ENCODE results near the gene ANXA9. TPM values are rescaled to one million over a fixed set of nuclear protein-coding genes. Genes with fewer than 3 reads are reported as not detected.

Gene ANXA9
- total RNA-seq, 1 donor from 2014 or later = not detected

DNA sequence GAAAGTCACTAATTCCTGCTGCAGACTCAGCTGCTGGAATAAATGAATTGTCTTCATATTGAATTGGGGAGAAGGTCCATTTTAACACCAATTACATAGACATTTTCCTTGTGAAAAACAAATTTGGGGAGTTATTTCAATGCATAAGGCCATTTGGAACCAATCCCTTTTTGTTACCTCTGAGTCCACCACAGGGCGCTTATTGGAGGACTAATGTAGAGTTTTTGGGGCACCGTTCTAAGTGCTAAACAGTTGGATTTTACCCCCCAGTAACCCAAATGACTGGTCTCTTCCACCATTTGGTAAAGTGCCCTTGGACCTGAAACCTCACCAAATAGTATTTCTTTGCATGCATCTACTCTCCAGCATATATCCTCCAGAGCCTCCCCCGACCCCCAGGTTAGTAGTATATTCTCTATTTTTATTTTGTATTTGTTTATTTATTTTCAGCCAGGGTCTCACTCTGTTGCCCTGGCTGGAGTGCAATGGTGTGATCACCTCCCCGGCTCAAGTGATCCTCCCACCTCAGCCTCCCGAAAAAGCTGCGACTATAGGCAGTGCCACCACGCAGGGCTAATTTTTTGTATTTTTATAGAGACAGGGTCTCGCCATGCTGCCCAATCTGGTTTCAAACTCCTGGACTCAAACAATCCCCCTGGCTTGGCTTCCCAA, 27.7 kb downstream of the ANXA9 start:
- Mint-ChIP-seq H3K27ac (ENCODE audit: unreplicated experiment) (no peak overlapping the region), H3K4me3 (ENCODE audit: unreplicated experiment) (peak overlapping the region; percentile 95), H3K27me3 (ENCODE audit: low read depth, unreplicated experiment) (no peaks in the 10 kb centered on the region), H3K36me3 (ENCODE audit: low read depth, unreplicated experiment) (peaks cover 1% of the 10 kb centered on the region), H3K9me3 (ENCODE audit: unreplicated experiment) (no peaks in the 10 kb centered on the region), H3K4me1 (ENCODE audit: low read depth, unreplicated experiment) (peaks cover 37% of the 10 kb centered on the region)
- peaks cover 50% of the 10 kb centered on the region for H3K4me1 ChIP-seq (ENCODE audit: insufficient read depth, low read length)
- H3K36me3 ChIP-seq (ENCODE audit: insufficient read depth, low read length) = no peaks in the 10 kb centered on the region
- TF ChIP-seq CTCF (IDR thresholded peaks at IDR 0.05; ENCODE audit: insufficient read depth, low read depth, low read length) = no peak
- TF ChIP-seq EZH2 (IDR thresholded peaks at IDR 0.05; ENCODE audit: insufficient read depth, low read length) = no peak
- peak overlapping the region; percentile 85 for H3K27ac ChIP-seq (ENCODE audit: low read depth, low read length)
- H3K4me2 ChIP-seq (ENCODE audit: low read length) = peak overlapping the region; percentile 99
- no peak overlapping the region for H2AFZ ChIP-seq (ENCODE audit: low read depth, low read length)
- no peaks in the 10 kb centered on the region for H4K20me1 ChIP-seq (ENCODE audit: insufficient read depth, low read length)
- DNase-seq (ENCODE audit: low read depth) (no peak), FAIRE-seq (no peak)
- no peaks in the 10 kb centered on the region for H3K9me3 ChIP-seq (ENCODE audit: insufficient read depth, low read depth, low read length)
- H3K27me3 ChIP-seq (ENCODE audit: insufficient read depth, low read length) = no peaks in the 10 kb centered on the region
- peak overlapping the region; percentile 76 for H3K4me3 ChIP-seq (ENCODE audit: insufficient read depth, low read depth, low read length)
- peak overlapping the region; percentile 95 for H3K9ac ChIP-seq (ENCODE audit: low read length)
- H3K79me2 ChIP-seq (ENCODE audit: insufficient read depth, low read length) = peaks cover 6% of the 10 kb centered on the region

GRCh38 chr1:151010346-151010726, 28.2 kb downstream of the ANXA9 start:
- peaks cover 35% of the 10 kb centered on the region for H3K4me1 Mint-ChIP-seq (ENCODE audit: low read depth, unreplicated experiment)
- no peak overlapping the region for H3K9ac ChIP-seq (ENCODE audit: low read length)
- FAIRE-seq = no peak
- H3K27ac Mint-ChIP-seq (ENCODE audit: unreplicated experiment) = no peak overlapping the region
- H3K36me3 Mint-ChIP-seq (ENCODE audit: low read depth, unreplicated experiment) = peaks cover 1% of the 10 kb centered on the region
- H3K36me3 ChIP-seq (ENCODE audit: insufficient read depth, low read length) = no peaks in the 10 kb centered on the region
- DNase-seq (ENCODE audit: low read depth) = no peak
- no peaks in the 10 kb centered on the region for H3K27me3 ChIP-seq (ENCODE audit: insufficient read depth, low read length)
- TF ChIP-seq EZH2 (IDR thresholded peaks at IDR 0.05; ENCODE audit: insufficient read depth, low read length) (no peak), CTCF (IDR thresholded peaks at IDR 0.05; ENCODE audit: insufficient read depth, low read depth, low read length) (no peak)
- H2AFZ ChIP-seq (ENCODE audit: low read depth, low read length) = no peak overlapping the region
- H3K4me3 ChIP-seq (ENCODE audit: insufficient read depth, low read depth, low read length) = no peak overlapping the region
- H3K79me2 ChIP-seq (ENCODE audit: insufficient read depth, low read length) = peaks cover 6% of the 10 kb centered on the region
- H3K4me1 ChIP-seq (ENCODE audit: insufficient read depth, low read length) = peaks cover 49% of the 10 kb centered on the region
- no peaks in the 10 kb centered on the region for H3K9me3 ChIP-seq (ENCODE audit: insufficient read depth, low read depth, low read length)
- no peak overlapping the region for H3K4me3 Mint-ChIP-seq (ENCODE audit: unreplicated experiment)
- H3K4me2 ChIP-seq (ENCODE audit: low read length) = no peak overlapping the region
- H3K9me3 Mint-ChIP-seq (ENCODE audit: unreplicated experiment) = no peaks in the 10 kb centered on the region
- H3K27ac ChIP-seq (ENCODE audit: low read depth, low read length) = no peak overlapping the region
- H4K20me1 ChIP-seq (ENCODE audit: insufficient read depth, low read length) = no peaks in the 10 kb centered on the region
- H3K27me3 Mint-ChIP-seq (ENCODE audit: low read depth, unreplicated experiment) = no peaks in the 10 kb centered on the region

GRCh38 chr1:151011154-151011850, 29.2 kb downstream of the ANXA9 start:
- no peaks in the 10 kb centered on the region for H3K36me3 Mint-ChIP-seq (ENCODE audit: low read depth, unreplicated experiment)
- no peak for TF ChIP-seq CTCF (IDR thresholded peaks at IDR 0.05; ENCODE audit: insufficient read depth, low read depth, low read length)
- TF ChIP-seq EZH2 (IDR thresholded peaks at IDR 0.05; ENCODE audit: insufficient read depth, low read length) = no peak
- peaks cover 3% of the 10 kb centered on the region for H3K79me2 ChIP-seq (ENCODE audit: insufficient read depth, low read length)
- no peak overlapping the region for H3K27ac ChIP-seq (ENCODE audit: low read depth, low read length)
- H3K4me3 Mint-ChIP-seq (ENCODE audit: unreplicated experiment) = peak overlapping the region; percentile 16
- no peak overlapping the region for H3K27ac Mint-ChIP-seq (ENCODE audit: unreplicated experiment)
- no peak for FAIRE-seq
- no peaks in the 10 kb centered on the region for H3K27me3 Mint-ChIP-seq (ENCODE audit: low read depth, unreplicated experiment)
- H3K4me1 ChIP-seq (ENCODE audit: insufficient read depth, low read length) = peaks cover 39% of the 10 kb centered on the region
- H4K20me1 ChIP-seq (ENCODE audit: insufficient read depth, low read length) = no peaks in the 10 kb centered on the region
- no peak for DNase-seq (ENCODE audit: low read depth)
- H3K27me3 ChIP-seq (ENCODE audit: insufficient read depth, low read length) = no peaks in the 10 kb centered on the region
- peak overlapping the region; percentile 28 for H3K4me2 ChIP-seq (ENCODE audit: low read length)
- H3K9ac ChIP-seq (ENCODE audit: low read length) = no peak overlapping the region
- no peaks in the 10 kb centered on the region for H3K36me3 ChIP-seq (ENCODE audit: insufficient read depth, low read length)
- H3K4me1 Mint-ChIP-seq (ENCODE audit: low read depth, unreplicated experiment) = peaks cover 29% of the 10 kb centered on the region
- no peaks in the 10 kb centered on the region for H3K9me3 Mint-ChIP-seq (ENCODE audit: unreplicated experiment)
- no peaks in the 10 kb centered on the region for H3K9me3 ChIP-seq (ENCODE audit: insufficient read depth, low read depth, low read length)
- H2AFZ ChIP-seq (ENCODE audit: low read depth, low read length) = no peak overlapping the region
- no peak overlapping the region for H3K4me3 ChIP-seq (ENCODE audit: insufficient read depth, low read depth, low read length)

All from astrocyte (in vitro differentiated cells and primary cell).